GM19397 (cell line): ENCODE data around the gene EXPH5.

ENCODE experiments used
- ATAC-seq: cut with Tn5 transposase; IDR thresholded peaks from one replicate; pipeline ENCODE4 v1.9.1; 2021; ENCODE audit warnings: mild to moderate bottlenecking, moderate library complexity; ENCODE audit not compliant: unreplicated experiment

EXPH5 gene

GRCh38 chr11:108568195-108568858 lies 25.2 kb downstream of the EXPH5 start:
- no peak for ATAC-seq

GRCh38 chr11:108565653-108566052 lies 27.9 kb downstream of the EXPH5 start:
- ATAC-seq: no peak

DNA sequence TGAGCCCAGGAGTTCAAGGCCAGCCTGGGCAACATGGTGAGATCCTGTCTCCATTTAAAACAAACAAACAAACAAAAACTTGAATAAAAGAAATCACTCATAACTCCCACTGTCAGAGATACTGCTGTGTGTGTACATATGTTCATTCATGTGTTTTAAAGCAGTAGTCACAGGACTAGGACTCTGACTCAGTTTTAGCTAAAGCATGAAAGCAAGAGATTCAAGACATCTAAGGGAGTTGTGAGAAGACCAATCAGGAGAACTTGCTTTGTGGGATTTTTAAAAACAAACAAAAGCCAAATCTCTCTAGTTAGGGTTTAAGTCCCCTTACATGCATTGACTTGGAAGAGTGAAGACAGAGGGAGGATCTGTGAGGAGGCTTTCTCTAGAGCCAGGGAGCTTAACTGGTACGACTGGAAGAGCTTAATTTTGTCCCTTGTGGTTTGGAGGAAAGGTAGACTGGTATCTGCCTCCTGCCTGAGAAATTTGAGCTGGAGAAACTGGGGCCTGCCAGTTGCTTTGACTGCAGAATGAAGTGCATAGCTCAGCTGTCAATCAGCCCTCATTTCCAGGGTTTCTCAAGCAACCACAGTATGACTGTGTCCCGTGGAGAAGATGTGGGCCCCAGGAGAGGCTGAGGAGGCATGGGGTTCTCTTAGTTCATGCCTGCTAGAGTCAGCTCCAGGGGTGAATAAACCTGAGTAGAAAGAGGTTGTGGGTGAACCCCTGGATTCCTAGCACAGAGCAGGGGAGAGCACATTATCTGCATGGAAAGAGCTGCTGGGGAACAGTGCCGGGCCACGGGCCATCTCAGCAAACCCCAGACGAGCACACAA lies 30.6 kb downstream of the EXPH5 start:
- ATAC-seq: no peak

DNA sequence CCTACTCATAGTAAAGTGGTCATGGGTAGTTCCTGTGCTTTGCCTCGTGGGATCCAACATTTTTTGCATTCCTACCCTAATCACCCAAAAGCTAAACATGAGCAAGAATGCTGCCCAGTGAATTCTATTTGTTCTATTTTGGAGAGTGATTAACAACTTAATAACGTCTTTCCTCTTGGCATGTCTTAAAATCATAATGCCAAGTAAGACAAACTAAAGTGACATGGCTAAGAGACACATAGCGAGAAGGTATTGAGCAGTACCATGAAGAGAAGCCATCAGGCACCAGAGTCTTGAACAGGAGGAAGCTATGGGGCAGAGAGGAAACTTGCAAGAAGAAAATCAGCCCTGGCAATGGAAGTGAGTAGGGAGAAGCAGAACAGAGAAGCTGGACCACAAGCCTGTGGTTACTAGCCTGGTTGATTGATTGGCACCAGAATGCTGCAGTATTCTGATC lies 32.0 kb downstream of the EXPH5 start:
- no peak for ATAC-seq

- ATAC-seq: no peak
These were observed 33.7 kb downstream of the EXPH5 start for GRCh38 chr11:108559904-108560303.

- no peak for ATAC-seq
These were observed 34.2 kb downstream of the EXPH5 start for GRCh38 chr11:108559340-108559739.

DNA sequence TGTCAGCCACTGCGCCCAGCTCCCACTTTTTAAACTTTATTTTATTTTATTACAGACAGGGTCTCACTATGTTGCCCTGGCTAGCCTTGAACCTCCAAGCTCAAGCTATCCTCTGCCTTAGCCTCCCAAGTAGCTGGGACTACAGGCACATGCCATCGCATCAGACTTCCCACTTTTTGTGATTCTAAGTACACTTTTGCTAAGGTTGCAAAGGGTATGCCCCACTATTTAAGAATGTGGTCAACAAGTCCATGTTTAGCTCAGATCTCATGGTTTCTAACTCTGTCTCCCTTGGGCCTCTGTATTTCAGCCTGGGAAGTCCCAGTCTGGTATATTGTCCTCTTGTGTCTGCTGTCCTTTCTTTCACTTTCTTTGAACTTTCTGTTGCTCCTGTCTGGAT lies 35.3 kb downstream of the EXPH5 start:
- ATAC-seq: peak; percentile 61

GRCh38 chr11:108556019-108556418 lies 37.5 kb downstream of the EXPH5 start:
- ATAC-seq: no peak

DNA sequence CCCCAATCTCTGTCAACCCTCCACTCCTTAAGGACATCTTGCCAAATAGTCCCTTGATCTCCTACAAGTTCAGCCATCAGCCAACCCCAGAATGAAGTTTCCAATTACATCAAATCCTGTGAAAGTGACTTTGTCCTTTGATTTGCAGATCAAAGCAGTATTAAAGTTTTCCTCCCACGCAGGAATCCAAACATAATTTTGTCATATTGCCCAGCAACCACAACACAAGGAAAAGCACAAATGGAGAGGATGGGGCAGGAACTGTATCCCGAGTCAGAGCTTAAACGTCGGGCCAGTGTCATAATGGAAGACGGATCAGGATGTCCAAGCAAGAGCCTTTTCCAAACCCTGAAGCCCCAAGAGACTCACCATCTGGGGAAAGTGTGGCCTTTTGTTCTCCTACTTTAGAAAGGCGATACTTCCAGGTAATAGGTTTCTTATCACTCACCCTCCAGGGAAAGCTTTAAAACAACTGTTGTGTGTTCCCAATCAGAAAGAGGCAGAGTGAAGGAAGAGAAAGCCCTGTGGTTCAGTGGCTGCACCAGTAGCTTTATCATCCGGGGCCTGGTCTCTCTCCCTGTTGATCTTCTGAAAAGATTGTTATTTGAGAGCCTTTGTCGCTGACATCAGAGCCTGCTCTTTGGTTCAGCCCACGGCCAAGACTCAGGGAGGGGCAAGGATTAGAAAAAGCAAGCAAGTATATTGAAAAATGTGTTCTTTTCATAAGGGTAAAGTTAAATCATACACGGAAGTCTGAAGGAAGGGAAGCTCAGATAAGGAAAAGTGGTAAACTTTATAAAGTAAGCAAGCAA lies 41.7 kb downstream of the EXPH5 start:
- no peak for ATAC-seq

DNA sequence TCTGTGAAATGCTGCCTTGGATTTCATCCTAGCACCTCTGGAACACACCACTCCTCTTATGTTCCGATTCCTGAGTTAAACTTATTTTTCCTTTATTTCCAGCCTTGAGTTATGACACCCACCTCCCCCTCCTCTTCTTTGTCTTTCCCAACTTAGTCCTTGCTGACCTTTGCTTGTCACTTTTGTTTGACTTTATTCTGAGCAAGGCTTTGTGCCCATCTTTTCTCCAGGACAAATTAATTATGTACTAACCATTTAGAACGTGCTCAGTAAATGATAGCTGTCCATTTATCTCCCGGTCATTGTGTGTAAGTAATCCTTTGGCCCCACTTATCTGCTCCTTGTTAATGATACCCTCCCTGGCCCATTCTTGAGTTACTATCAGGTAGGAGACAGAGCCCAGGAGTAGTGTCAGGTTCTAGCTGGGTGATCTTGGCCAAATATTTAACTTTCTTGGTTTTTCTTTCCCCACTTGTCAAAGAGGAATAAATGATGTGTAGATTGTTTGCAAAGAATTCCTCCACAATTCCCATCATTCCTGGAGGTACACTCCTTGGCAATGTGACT lies 44.2 kb downstream of the EXPH5 start:
- ATAC-seq: no peak

DNA sequence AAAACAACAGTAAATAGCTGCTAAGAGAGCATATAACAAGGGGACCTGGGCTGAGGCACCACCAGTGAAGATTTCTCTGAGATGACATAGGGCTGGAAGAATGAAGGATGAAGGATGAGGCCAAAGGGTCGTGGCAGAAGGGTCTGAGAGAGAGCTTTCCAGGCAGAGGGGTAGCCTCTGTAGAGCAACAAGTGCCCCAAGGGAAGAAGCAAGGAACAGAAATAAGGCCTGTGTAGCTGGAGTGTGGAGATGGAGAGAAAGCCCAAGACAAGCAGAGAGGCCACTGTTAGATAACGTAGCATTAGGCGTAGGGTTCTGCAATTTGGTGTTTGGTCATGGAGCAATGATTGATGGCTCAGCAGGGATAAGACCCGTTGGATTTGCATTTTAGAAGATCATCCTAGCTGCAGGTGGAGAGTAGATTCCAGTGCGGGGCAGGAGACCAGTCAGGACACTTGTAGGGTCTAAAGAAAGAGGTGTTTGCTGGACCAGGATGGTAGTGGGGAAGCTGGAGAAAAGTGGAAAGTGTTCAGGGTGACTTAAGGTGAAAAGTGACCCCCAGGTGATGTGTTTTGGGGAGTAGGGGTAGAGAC lies 47.6 kb downstream of the EXPH5 start:
- no peak for ATAC-seq

DNA sequence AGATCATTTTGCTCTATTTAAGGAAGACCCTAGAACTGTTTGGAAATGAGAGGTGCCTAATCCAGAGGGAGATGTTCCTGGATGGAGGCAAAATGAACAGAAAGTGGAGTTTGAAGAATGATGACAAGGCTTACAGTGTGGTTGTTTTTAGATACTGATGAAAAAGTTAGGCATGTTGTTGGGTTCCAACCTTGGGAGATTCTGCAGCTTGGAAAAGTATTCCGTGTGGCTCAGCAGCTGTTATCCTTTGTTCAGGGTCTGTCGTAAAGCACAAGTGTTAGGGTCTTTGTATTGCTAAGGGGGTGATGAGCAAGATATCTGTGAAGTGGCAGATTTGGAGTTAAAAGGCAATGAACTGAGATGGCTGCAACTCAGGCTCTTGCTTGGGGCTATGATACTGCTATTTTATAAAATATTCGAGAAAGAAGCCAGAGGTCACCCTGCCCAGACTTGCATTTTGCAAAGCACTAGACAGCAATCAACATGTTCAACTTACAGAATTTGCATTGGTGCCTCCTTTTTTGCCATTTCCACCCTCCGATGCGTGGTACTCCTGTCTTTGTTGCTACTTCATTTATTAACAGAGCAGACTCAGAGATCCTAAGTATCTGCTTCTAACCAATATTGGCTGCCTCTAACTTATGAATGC lies 50.1 kb downstream of the EXPH5 start:
- ATAC-seq: no peak

DNA sequence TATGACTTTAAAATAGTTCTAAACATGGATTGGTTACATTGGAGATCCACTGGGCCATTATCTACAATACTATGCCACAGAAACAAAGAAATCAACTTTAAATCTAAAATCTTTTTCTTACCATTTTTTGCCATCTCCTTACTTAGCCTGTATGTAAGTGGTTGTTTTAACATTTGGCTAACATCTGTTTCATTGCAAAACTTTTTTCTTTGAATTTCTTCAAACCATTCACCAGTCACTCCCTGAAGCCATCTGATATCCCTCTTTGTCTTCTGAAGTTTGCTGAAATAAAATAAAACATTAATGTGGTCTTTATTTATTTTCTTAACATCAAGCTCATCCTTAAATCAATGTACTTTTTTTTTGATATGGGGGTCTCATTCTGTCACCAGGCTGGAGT lies 52.0 kb downstream of the EXPH5 start:
- no peak for ATAC-seq

GRCh38 chr11:108538502-108538901 lies 55.1 kb downstream of the EXPH5 start:
- ATAC-seq: no peak

GRCh38 chr11:108538022-108538424 lies 55.5 kb downstream of the EXPH5 start:
- ATAC-seq: no peak

GRCh38 chr11:108536783-108537182 lies 56.8 kb downstream of the EXPH5 start:
- no peak for ATAC-seq

GRCh38 chr11:108535384-108535955 lies 58.1 kb downstream of the EXPH5 start:
- no peak for ATAC-seq

DNA sequence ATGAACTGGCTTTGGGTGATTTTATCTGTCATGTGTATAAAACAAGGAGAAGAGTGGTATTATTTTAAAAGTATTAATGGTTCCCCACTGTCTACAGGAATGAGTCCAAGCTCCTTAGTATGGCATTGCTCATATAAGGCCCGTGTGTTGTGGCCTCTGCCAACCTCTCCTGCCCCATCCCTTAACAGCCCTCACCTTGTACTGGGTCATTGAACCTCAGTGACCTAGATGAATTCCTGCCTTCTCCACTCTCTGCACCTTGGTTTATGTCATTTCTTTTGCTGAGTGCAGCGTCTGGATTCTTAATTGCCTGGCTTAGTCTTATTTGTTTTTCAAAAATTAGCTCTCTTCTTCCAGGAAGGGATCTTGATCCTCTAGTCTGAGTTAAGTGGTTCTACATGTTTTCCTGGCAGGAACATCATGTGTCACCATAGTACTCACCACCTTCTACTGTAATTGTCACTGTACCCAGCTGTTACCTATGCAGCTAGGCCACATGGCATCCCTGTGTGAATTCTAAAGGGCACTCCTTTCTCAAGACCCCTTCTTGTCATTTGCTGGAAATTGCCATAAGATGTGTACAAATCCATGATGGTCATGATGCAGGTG lies 59.2 kb downstream of the EXPH5 start:
- ATAC-seq: no peak

DNA sequence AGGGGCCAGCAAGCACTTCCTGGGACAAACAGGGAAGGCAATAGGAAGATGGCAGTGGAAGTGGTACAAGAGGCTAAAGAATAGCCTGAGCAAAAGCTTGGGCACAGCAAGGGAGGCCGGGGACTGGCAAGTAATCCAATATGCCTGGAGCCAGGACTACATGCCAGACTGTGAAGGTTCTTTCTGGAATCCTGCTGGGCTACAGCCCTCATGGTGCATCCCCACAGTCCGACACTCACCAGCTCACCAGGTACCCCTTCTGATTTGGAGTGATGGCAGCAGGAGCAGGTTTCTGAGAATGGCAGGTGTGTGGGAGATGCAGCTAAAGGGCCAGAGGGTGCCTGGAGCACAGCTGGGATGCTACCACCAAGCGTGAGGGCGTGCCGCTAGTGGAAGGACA lies 63.1 kb downstream of the EXPH5 start:
- ATAC-seq: no peak

DNA sequence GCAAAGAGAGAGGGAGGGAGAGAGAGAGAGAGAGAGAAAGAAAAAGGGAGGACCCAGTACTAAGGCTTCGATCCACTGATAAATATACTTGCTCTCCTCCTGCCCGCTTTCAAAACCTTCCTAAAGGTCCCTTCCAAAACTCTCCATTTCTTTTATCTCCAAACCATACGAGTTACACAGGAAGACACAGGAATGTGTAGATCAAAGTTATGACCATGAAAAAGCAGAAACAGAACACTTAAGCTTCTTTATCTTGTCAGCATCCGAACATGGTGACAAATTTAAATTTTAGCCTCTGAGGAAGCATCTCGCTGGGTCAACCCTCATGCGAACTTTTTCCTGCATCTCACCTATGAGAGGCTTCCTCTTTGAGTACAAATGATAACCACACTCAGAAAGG lies 66.2 kb downstream of the EXPH5 start:
- no peak for ATAC-seq
